ENCODE results near the gene F10. TPM values are rescaled to one million over a fixed set of nuclear protein-coding genes. Genes with fewer than 3 reads are reported as not detected.
A peak's percentile ranks its signal among the peaks of the same experiment; 100 is the strongest.

Gene F10
- total RNA-seq, 2 donors from 2014 or later, result not detected

GRCh38 chr13:113135281-113135760 is 12.7 kb downstream of the F10 start:
- H3K36me3 Mint-ChIP-seq (ENCODE audit: insufficient read depth in 2 of 2), result no peaks in the 10 kb centered on the region
- peaks cover 17% of the 10 kb centered on the region for H3K27me3 Mint-ChIP-seq (ENCODE audit: low read depth)
- ATAC-seq (replicated peaks in 1 of 2) (no peak), DNase-seq (no peak)
- H3K4me3 Mint-ChIP-seq, result no peak overlapping the region
- H3K9me3 Mint-ChIP-seq, result no peaks in the 10 kb centered on the region
- H3K27ac Mint-ChIP-seq, result no peak overlapping the region
- no peaks in the 10 kb centered on the region for H3K4me1 Mint-ChIP-seq (ENCODE audit: low read depth)

- ATAC-seq (replicated peaks in 1 of 2) (no peak), DNase-seq (no peak)
- Mint-ChIP-seq H3K36me3 (ENCODE audit: insufficient read depth in 2 of 2) (no peaks in the 10 kb centered on the region), H3K4me1 (ENCODE audit: low read depth) (no peaks in the 10 kb centered on the region), H3K4me3 (no peak overlapping the region), H3K27ac (no peak overlapping the region), H3K27me3 (ENCODE audit: low read depth) (peaks cover 7% of the 10 kb centered on the region), H3K9me3 (no peaks in the 10 kb centered on the region)
Measured at GRCh38 chr13:113137691-113138298, 15.2 kb downstream of the F10 start.

DNA sequence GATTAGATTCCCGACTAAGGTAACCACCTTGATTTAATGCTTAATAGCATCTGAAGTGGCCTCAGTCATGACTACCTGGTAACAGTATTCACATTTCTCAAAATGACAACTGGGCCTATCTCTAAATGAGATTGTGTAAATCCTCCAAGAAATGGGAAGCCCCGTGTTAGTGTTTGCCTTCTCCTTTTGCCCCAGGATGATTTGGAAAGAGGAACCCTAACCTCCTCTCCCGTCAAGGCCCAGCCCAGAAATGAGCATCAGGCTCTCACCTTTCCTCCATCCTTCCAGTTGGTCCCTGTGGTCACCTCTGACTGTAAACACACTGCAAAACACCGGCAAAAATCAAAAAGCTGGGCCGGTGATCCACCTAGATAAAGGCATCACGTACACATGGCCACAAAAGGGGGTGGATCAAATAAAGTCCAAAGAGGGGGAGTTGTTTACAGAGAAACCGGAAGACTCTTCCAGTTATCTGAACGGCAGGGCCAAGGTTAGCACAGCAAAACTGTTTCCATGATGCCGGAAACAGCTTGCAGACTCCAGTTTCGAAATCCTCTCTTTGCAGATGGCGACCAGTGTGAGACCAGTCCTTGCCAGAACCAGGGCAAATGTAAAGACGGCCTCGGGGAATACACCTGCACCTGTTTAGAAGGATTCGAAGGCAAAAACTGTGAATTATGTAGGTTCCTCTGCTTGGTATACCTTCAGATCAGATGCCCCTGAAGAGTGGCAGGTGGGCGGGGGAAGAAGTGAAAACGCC is 16.4 kb downstream of the F10 start:
- no peak overlapping the region for H3K4me3 Mint-ChIP-seq
- no peak overlapping the region for H3K27ac Mint-ChIP-seq
- no peaks in the 10 kb centered on the region for H3K4me1 Mint-ChIP-seq (ENCODE audit: low read depth)
- DNase-seq (no peak), ATAC-seq (replicated peaks in 1 of 2) (no peak)
- H3K36me3 Mint-ChIP-seq (ENCODE audit: insufficient read depth in 2 of 2), result no peaks in the 10 kb centered on the region
- H3K27me3 Mint-ChIP-seq (ENCODE audit: low read depth), result no peaks in the 10 kb centered on the region
- no peaks in the 10 kb centered on the region for H3K9me3 Mint-ChIP-seq

- Mint-ChIP-seq H3K36me3 (ENCODE audit: insufficient read depth in 2 of 2) (no peaks in the 10 kb centered on the region), H3K4me3 (no peak overlapping the region), H3K9me3 (no peaks in the 10 kb centered on the region), H3K27me3 (ENCODE audit: low read depth) (no peaks in the 10 kb centered on the region), H3K4me1 (ENCODE audit: low read depth) (no peaks in the 10 kb centered on the region), H3K27ac (no peak overlapping the region)
- DNase-seq (no peak), ATAC-seq (replicated peaks in 1 of 2) (no peak)
Measured at GRCh38 chr13:113139577-113139976, 17.0 kb downstream of the F10 start.

- DNase-seq, result no peak
- Mint-ChIP-seq H3K27ac (no peak overlapping the region), H3K27me3 (ENCODE audit: low read depth) (no peaks in the 10 kb centered on the region), H3K9me3 (peaks cover 4% of the 10 kb centered on the region in 2 donors), H3K36me3 (ENCODE audit: insufficient read depth in 2 of 2) (peaks cover 5% of the 10 kb centered on the region in 2 donors), H3K4me1 (ENCODE audit: low read depth) (peaks cover 10% of the 10 kb centered on the region), H3K4me3 (no peak overlapping the region)
- ATAC-seq (replicated peaks in 1 of 2), result no peak
Measured at GRCh38 chr13:113140677-113141600, 18.3 kb downstream of the F10 start.

GRCh38 chr13:113141601-113141970 is 19.0 kb downstream of the F10 start:
- ATAC-seq (replicated peaks in 1 of 2) (no peak), DNase-seq (no peak)
- peaks cover 11% of the 10 kb centered on the region for H3K4me1 Mint-ChIP-seq (ENCODE audit: low read depth)
- H3K9me3 Mint-ChIP-seq, result peaks cover 4% of the 10 kb centered on the region in 2 donors
- no peak overlapping the region for H3K4me3 Mint-ChIP-seq
- peaks cover 5 to 7% of the 10 kb centered on the region in 2 donors for H3K36me3 Mint-ChIP-seq (ENCODE audit: insufficient read depth in 2 of 2)
- H3K27ac Mint-ChIP-seq, result no peak overlapping the region
- no peaks in the 10 kb centered on the region for H3K27me3 Mint-ChIP-seq (ENCODE audit: low read depth)

DNA sequence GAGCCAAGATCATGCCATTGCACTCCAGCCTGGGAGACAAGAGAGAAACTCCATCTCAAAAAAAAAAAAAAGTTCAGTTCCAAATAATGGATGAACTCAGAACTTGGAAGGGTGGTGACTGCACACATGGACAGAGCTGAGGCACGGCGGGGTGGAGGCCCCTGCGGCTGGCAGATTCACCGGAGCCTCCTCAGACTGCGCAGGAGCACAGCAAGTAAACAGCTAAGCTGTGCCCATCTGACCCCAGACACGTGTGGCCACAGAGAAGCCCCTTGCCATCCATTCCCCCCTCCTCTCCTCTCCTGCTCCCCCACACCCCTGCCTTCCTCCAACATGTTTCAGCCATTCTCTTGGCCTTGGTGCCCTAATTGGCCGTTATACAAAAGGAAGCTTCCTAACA is 20.3 kb downstream of the F10 start:
- H3K27me3 Mint-ChIP-seq (ENCODE audit: low read depth), result no peaks in the 10 kb centered on the region
- DNase-seq (no peak), ATAC-seq (replicated peaks in 1 of 2) (no peak)
- peaks cover 4 to 5% of the 10 kb centered on the region in 2 donors for H3K9me3 Mint-ChIP-seq
- peaks cover 11% of the 10 kb centered on the region for H3K4me1 Mint-ChIP-seq (ENCODE audit: low read depth)
- no peak overlapping the region for H3K27ac Mint-ChIP-seq
- H3K36me3 Mint-ChIP-seq (ENCODE audit: insufficient read depth in 2 of 2), result peaks cover 5 to 7% of the 10 kb centered on the region in 2 donors
- H3K4me3 Mint-ChIP-seq, result no peak overlapping the region

DNA sequence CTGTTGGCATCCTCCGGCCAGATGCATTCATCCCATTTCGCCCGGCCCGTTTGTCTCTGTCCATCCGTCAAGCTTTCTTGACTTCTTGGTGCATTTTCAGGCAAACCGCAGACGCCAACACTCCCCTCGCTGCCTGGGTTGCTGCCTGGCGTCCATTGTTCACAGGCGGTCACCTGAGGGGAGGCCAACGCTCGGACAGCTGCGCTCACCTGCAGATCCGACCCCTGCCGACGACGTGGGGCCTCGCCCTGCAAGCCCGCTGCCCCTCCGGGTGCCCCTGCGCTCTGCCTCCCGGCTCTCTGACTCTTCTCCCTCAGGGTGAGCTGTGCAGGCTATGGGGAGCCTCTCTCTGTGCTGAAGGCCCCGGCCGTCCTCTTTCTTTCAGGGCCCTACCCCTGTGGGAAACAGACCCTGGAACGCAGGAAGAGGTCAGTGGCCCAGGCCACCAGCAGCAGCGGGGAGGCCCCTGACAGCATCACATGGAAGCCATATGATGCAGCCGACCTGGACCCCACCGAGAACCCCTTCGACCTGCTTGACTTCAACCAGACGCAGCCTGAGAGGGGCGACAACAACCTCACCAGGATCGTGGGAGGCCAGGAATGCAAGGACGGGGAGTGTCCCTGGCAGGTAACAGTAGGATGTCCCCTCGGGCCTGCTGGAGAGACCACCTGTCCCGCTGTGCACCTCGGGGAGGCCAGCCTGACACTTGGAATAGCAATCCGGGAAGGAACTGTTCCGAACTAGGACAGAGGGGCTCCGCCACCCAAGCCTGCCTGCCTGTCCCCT is 21.1 kb downstream of the F10 start:
- Mint-ChIP-seq H3K9me3 (peaks cover 4 to 5% of the 10 kb centered on the region in 2 donors), H3K27ac (no peak overlapping the region), H3K27me3 (ENCODE audit: low read depth) (no peaks in the 10 kb centered on the region), H3K36me3 (ENCODE audit: insufficient read depth in 2 of 2) (peaks cover 5 to 7% of the 10 kb centered on the region in 2 donors), H3K4me3 (no peak overlapping the region), H3K4me1 (ENCODE audit: low read depth) (peaks cover 11% of the 10 kb centered on the region)
- DNase-seq, result no peak
- no peak for ATAC-seq (replicated peaks in 1 of 2)

- Mint-ChIP-seq H3K36me3 (ENCODE audit: insufficient read depth in 2 of 2) (peaks cover 5 to 7% of the 10 kb centered on the region in 2 donors), H3K4me1 (ENCODE audit: low read depth) (peaks cover 11% of the 10 kb centered on the region), H3K27ac (no peak overlapping the region), H3K9me3 (peaks cover 4 to 5% of the 10 kb centered on the region in 2 donors), H3K27me3 (ENCODE audit: low read depth) (no peaks in the 10 kb centered on the region), H3K4me3 (no peak overlapping the region)
- ATAC-seq (replicated peaks in 1 of 2), result no peak
- no peak for DNase-seq
Measured at GRCh38 chr13:113144255-113144629, 21.6 kb downstream of the F10 start.

- no peaks in the 10 kb centered on the region for H3K27me3 Mint-ChIP-seq (ENCODE audit: low read depth)
Measured at GRCh38 chr13:113145496-113145895, 22.9 kb downstream of the F10 start.

DNA sequence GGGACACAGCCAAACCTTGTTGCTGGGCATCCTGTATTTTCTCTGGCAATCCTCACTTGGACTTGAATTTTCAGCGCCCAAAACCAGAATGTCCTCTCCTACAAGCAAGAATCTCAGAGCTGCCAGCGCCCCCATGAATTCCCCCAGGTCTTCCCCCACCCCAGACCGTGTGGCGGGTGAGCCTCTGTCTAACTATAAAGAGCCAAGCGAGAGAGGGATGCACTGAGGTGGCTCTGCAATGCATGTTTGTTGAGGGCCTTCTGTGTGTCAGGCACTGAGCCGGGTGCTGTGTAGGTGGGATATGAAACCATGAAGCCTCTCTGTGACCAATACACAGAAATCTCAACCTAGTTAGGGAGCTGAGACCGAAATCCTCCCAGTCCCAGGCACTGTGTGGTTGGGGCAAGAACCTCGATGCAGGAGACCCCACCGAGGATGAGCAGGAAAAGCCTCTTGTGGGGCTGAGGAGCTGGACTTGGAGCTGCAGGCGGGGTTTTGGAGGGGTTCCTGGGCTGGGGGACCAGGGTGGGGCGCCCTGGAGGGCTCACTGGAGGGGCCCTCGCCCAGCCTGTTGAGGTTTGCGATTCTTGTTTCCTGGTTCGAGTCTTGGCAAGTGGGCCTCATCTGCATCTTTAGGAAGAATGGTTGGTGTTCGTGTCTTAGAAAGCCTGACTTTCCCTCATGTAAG is 23.5 kb downstream of the F10 start:
- H3K36me3 Mint-ChIP-seq (ENCODE audit: insufficient read depth in 2 of 2), result peaks cover 5 to 7% of the 10 kb centered on the region in 2 donors
- H3K4me1 Mint-ChIP-seq (ENCODE audit: low read depth), result peaks cover 11% of the 10 kb centered on the region
- peak overlapping the region in 1 of 2 donors; percentile 18 for H3K4me3 Mint-ChIP-seq
- H3K9me3 Mint-ChIP-seq, result peaks cover 4 to 5% of the 10 kb centered on the region in 2 donors
- no peak overlapping the region for H3K27ac Mint-ChIP-seq
- no peaks in the 10 kb centered on the region for H3K27me3 Mint-ChIP-seq (ENCODE audit: low read depth)
- ATAC-seq (replicated peaks in 1 of 2) (peak; percentile 36 to 44), DNase-seq (no peak)

More at GRCh38 chr13:113145496-113145895, 22.9 kb downstream of the F10 start:
- H3K4me1 Mint-ChIP-seq (ENCODE audit: low read depth), result peaks cover 11% of the 10 kb centered on the region
- DNase-seq, result peak; percentile 46 to 54
- H3K9me3 Mint-ChIP-seq, result peaks cover 4 to 5% of the 10 kb centered on the region in 2 donors
- peak overlapping the region in 1 of 2 donors; percentile 18 for H3K4me3 Mint-ChIP-seq
- H3K27ac Mint-ChIP-seq, result no peak overlapping the region
- ATAC-seq (replicated peaks in 1 of 2), result peak; percentile 74 to 87
- peaks cover 5 to 7% of the 10 kb centered on the region in 2 donors for H3K36me3 Mint-ChIP-seq (ENCODE audit: insufficient read depth in 2 of 2)

DNA sequence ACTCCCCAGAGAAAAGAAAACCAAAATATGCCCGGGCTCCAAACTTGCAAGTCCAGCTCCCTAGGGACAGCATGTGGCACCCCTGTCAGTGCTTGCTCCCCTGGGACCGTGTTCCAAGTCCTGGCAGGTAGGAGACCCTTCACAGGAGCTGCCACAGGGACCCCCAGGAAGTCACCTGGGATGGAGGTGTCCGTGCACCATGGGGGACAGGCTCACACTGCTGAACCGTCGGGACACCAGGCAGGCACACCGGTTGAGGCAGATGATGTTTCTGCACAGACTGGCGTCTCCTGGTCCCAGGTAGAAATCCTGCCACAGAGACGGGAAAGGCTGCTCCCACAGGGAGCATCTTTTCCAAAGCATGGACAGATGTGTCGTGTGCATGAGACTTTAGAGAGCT is 24.2 kb downstream of the F10 start:
- H3K4me3 Mint-ChIP-seq, result no peak overlapping the region
- H3K36me3 Mint-ChIP-seq (ENCODE audit: insufficient read depth in 2 of 2), result peaks cover 5 to 7% of the 10 kb centered on the region in 2 donors
- no peak for ATAC-seq (replicated peaks in 1 of 2)
- peaks cover 4 to 5% of the 10 kb centered on the region in 2 donors for H3K9me3 Mint-ChIP-seq
- peaks cover 11% of the 10 kb centered on the region for H3K4me1 Mint-ChIP-seq (ENCODE audit: low read depth)
- no peak for DNase-seq
- no peak overlapping the region for H3K27ac Mint-ChIP-seq
- H3K27me3 Mint-ChIP-seq (ENCODE audit: low read depth), result no peaks in the 10 kb centered on the region

All from activated T-cell treated with anti-CD3 and anti-CD28 coated beads, Interleukin-2, amount 50 U/mL, for 72 hours (primary cell).